RWPE2 (cell line): ENCODE data around the gene DNASE1L3.

Source experiments
- ATAC-seq: fragments of 200-7000 bp; cut with Tn5 transposase; 3 replicates; pipeline ENCODE4 v1.9.1; 2021; ENCODE audit warnings: low read depth
- DNase-seq: peaks from one replicate; pipeline ENCODE4 v3.0.0-alpha.2; 2020; ENCODE audit warnings: low spot score
- H3K27ac ChIP-seq: fragments of 450-650 bp; 2 replicates; pipeline ENCODE4 v1.5.1; 2017; ENCODE audit warnings: mild to moderate bottlenecking; ENCODE audit not compliant: poor library complexity, severe bottlenecking
- H3K27me3 ChIP-seq: fragments of 250-450 bp; sonication (Bioruptor Pico); 2 replicates; pipeline ENCODE4 v1.5.1; 2021; ENCODE audit warnings: mild to moderate bottlenecking, moderate library complexity; ENCODE audit not compliant: insufficient read depth, poor library complexity, severe bottlenecking
- H3K36me3 ChIP-seq: fragments of 250-450 bp; sonication (Bioruptor Pico); 2 replicates; pipeline ENCODE4 v1.5.1; 2020; ENCODE audit warnings: low read depth, mild to moderate bottlenecking, moderate library complexity
- H3K4me1 ChIP-seq: fragments of 250-450 bp; sonication (Bioruptor Pico); 2 replicates; pipeline ENCODE4 v1.5.1; 2021; ENCODE audit warnings: mild to moderate bottlenecking, moderate library complexity; ENCODE audit not compliant: insufficient read depth, poor library complexity, severe bottlenecking
- H3K4me3 ChIP-seq: fragments of 250-450 bp; sonication (Bioruptor Pico); 2 replicates; pipeline ENCODE4 v1.5.1; 2021; ENCODE audit warnings: mild to moderate bottlenecking, moderate library complexity; ENCODE audit not compliant: severe bottlenecking
- H3K9me3 ChIP-seq: fragments of 250-450 bp; sonication (Bioruptor Pico); 2 replicates; pipeline ENCODE4 v1.5.1; 2021; ENCODE audit warnings: mild to moderate bottlenecking, moderate library complexity; ENCODE audit not compliant: severe bottlenecking
- TF ChIP-seq, protein P1 (sequence below): fragments of 450-650 bp; IDR thresholded peaks from one replicate; pipeline ENCODE4 v1.5.1; 2017; ENCODE audit warnings: mild to moderate bottlenecking, moderate library complexity; ENCODE audit not compliant: poor library complexity, severe bottlenecking

The DNASE1L3 gene

DNA sequence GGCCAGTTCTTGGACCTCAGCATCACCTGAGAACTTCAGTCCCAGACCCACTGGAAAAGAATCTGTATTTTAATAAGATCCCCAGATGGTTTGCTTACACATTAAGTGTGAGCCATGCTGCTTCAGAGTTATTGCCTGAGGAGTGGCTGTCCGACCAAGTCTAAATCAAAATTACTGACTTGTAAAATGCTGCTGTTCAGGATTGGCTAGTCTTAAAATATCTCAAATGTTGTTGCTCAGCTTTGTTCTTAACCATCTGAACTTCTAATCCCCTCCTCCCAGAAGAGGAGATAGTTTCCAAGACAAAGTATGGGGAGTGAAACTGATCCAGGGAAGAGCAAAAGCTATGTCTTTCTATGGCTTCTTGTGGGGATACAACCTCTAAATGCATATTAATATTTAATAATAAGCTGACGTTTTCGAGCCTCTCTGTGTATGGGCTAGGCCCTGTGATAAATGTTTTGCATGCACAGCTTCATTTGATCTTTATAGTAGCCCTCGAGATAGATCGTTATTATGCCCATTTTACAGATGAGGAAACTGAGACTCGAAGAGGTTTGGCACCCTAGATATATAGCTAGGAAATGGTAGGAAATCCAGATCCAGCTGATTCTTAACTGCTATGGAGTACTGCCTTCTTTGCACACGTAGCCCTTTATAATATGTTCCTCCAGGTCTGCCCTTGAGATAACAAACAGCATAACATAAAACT is 52.2 kb downstream of the DNASE1L3 start:
- H3K36me3 ChIP-seq = peaks cover 100% of the 10 kb centered on the region
- H3K27me3 ChIP-seq = no peaks in the 10 kb centered on the region
- ATAC-seq = no peak
- peaks cover 28% of the 10 kb centered on the region for H3K4me1 ChIP-seq
- H3K27ac ChIP-seq = peak overlapping the region; percentile 92
- TF ChIP-seq, protein P1, sequence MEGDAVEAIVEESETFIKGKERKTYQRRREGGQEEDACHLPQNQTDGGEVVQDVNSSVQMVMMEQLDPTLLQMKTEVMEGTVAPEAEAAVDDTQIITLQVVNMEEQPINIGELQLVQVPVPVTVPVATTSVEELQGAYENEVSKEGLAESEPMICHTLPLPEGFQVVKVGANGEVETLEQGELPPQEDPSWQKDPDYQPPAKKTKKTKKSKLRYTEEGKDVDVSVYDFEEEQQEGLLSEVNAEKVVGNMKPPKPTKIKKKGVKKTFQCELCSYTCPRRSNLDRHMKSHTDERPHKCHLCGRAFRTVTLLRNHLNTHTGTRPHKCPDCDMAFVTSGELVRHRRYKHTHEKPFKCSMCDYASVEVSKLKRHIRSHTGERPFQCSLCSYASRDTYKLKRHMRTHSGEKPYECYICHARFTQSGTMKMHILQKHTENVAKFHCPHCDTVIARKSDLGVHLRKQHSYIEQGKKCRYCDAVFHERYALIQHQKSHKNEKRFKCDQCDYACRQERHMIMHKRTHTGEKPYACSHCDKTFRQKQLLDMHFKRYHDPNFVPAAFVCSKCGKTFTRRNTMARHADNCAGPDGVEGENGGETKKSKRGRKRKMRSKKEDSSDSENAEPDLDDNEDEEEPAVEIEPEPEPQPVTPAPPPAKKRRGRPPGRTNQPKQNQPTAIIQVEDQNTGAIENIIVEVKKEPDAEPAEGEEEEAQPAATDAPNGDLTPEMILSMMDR = no peak
- DNase-seq = no peak
- no peaks in the 10 kb centered on the region for H3K9me3 ChIP-seq
- no peak overlapping the region for H3K4me3 ChIP-seq

DNA sequence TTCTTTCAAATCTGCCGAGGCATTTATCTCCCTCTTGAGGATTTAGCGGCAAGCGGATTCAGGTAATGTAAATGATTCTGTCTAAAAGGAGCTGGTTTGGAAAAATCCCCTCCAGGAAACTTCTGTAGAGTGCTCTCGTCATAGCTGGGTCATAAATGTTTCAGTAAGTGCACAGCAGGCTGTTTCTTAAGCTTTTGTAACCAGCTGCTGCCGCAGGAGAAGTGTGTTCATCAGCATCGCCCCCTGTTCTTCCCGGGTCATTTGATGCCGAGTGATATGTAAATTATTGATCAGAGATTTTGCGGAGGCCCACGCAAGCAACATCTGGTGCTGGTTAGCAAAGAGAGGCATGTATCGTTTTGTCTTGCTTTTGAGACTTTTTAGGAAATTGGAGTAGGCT is 53.1 kb downstream of the DNASE1L3 start:
- Histone ChIP-seq H3K27ac (no peak overlapping the region), H3K36me3 (peaks cover 100% of the 10 kb centered on the region), H3K4me3 (no peak overlapping the region), H3K4me1 (peaks cover 28% of the 10 kb centered on the region), H3K27me3 (no peaks in the 10 kb centered on the region), H3K9me3 (no peaks in the 10 kb centered on the region)
- no peak for DNase-seq
- TF ChIP-seq, protein P1 = no peak
- ATAC-seq = no peak

DNA sequence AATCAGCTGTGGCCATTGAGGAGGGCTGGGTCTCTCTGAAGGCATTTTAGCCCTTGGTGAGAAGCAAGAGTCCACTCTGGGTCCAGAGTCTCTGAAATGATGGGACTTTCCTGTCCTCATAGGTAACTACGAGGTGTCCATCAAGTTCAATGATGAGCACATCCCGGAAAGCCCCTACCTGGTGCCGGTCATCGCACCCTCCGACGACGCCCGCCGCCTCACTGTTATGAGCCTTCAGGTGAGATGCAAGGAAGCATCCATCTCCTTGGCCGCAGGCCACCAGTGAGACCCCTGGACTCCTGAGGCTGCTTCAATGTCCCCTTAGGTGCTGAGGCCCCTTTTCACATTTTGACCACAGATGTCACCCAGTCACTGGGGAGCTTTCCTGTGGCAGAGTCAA is 54.9 kb downstream of the DNASE1L3 start:
- Histone ChIP-seq H3K27ac (no peak overlapping the region), H3K27me3 (no peaks in the 10 kb centered on the region), H3K36me3 (peaks cover 100% of the 10 kb centered on the region), H3K4me3 (no peak overlapping the region), H3K4me1 (peaks cover 13% of the 10 kb centered on the region), H3K9me3 (no peaks in the 10 kb centered on the region)
- TF ChIP-seq, protein P1 = no peak
- DNase-seq (no peak), ATAC-seq (peak; percentile 2; the same call in 1 of the 3 replicates)

DNA sequence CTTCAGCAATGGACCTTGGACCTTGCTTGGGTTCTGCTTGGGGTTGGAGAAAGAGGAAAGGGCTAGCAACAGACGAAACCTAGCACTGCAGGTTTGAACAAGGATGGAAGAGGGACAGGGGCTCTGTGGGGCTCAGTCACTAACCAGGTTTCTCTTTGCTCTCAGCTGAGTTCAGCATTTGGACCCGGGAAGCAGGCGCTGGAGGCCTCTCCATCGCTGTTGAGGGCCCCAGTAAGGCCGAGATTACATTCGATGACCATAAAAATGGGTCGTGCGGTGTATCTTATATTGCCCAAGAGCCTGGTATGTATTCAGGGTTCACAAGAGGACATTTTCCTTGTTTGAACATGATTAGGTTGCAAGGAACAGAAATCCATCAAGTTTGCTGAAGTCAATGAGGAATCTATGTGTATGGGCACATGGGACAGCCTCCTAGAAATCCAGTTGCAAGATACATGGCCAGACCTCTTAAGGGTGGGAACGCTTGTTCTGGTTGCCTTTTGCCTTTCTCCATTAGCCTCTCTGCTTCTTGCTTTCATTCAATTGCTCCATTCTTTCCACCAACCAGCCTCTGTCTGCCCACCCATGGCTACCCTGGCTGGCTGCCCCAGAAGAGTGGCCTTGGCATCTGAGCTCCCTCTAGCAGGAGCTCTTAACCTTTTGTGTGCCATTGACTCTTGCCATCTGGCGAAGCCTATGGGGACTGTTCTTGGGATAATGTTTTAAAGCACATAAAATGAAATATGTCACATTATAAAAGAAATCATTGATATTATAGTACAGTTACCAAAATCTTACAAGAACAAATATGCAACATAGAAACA is 55.9 kb downstream of the DNASE1L3 start:
- TF ChIP-seq, protein P1 = no peak
- no peak overlapping the region for H3K27ac ChIP-seq
- peaks cover 100% of the 10 kb centered on the region for H3K36me3 ChIP-seq
- H3K4me1 ChIP-seq = peaks cover 3% of the 10 kb centered on the region
- H3K9me3 ChIP-seq = no peaks in the 10 kb centered on the region
- H3K4me3 ChIP-seq = no peak overlapping the region
- DNase-seq (no peak), ATAC-seq (no peak)
- H3K27me3 ChIP-seq = no peaks in the 10 kb centered on the region
